Measurements from ENCODE around the gene CT45A7.
"Not testable (repeated sequence)": the region's sequence is repeated elsewhere in the genome, so short reads cannot be mapped to it uniquely, and the experiment has no call there.

CT45A7 gene

GRCh38 chrX:135837180-135837579 is at the start of gene CT45A7:
CT45A7 (minus strand) TSS chrX:135837280; CDS start chrX:135833533, 3,747 bp downstream.
- not testable (repeated sequence) for DNase-seq

GRCh38 chrX:135882741-135883140 is 45.7 kb upstream of the CT45A7 start:
- not testable (repeated sequence) for DNase-seq

GRCh38 chrX:135871712-135872111 is 34.6 kb upstream of the CT45A7 start, which contains the start of gene CT45A9:
CT45A9 (minus strand) TSS chrX:135871812; CDS start chrX:135868061, 3,751 bp downstream.
- DNase-seq = not testable (repeated sequence)

GRCh38 chrX:135854438-135854837 is 17.4 kb upstream of the CT45A7 start, which contains the start of gene CT45A8:
CT45A8 (minus strand) TSS chrX:135854538; CDS start chrX:135850783, 3,755 bp downstream.
- not testable (repeated sequence) for DNase-seq

GRCh38 chrX:135819912-135820311 is 17.2 kb downstream of the CT45A7 start, which contains the start of gene CT45A2:
CT45A2 (minus strand) TSS chrX:135820012; CDS start chrX:135816265, 3,747 bp downstream.
- not testable (repeated sequence) for DNase-seq

- DNase-seq = not testable (repeated sequence)
Observed at GRCh38 chrX:135802687-135803086, 34.4 kb downstream of the CT45A7 start, which contains the start of gene CT45A6. CT45A6 (minus strand) TSS chrX:135802787; CDS start chrX:135798993, 3,794 bp downstream.

- not testable (repeated sequence) for DNase-seq
Observed at GRCh38 chrX:135785403-135785802, 51.7 kb downstream of the CT45A7 start, which contains the start of gene CT45A5. CT45A5 (minus strand) TSS chrX:135785503; CDS start chrX:135781729, 3,774 bp downstream.
